Measurements from ENCODE around the gene FAM219A.

GRCh38 chr9:34371886-34372466, 86.4 kb downstream of the FAM219A start:
- TF ChIP-seq CTCF (IDR thresholded peaks at IDR 0.05), result no peak
- no peak for TF ChIP-seq POLR2A (IDR thresholded peaks at IDR 0.05)

Measured in testis (tissue), 2 donors.